Fibroblast of mammary gland (primary cell): ENCODE results near the gene SLC44A1.

Source experiments
- DNase-seq: peaks from one replicate; pipeline ENCODE4 v3.0.0-alpha.2; 2010; ENCODE audit warnings: low read depth
- H3K4me3 ChIP-seq: 2 replicates; pipeline ENCODE4 v1.5.1; 2011; ENCODE audit warnings: low read depth, mild to moderate bottlenecking, low read length, moderate library complexity; ENCODE audit not compliant: control insufficient read depth
- TF ChIP-seq, protein P1 (sequence below): conservative IDR thresholded peaks from 2 replicates; pipeline ENCODE4 v1.5.1; 2011; ENCODE audit warnings: low read depth, low read length, inconsistent platforms; ENCODE audit not compliant: control insufficient read depth, insufficient read depth

The SLC44A1 gene

GRCh38 chr9:105331755-105332154 lies 87.3 kb downstream of the SLC44A1 start:
- DNase-seq: no peak
- H3K4me3 ChIP-seq: no peak overlapping the region
- TF ChIP-seq, protein P1, sequence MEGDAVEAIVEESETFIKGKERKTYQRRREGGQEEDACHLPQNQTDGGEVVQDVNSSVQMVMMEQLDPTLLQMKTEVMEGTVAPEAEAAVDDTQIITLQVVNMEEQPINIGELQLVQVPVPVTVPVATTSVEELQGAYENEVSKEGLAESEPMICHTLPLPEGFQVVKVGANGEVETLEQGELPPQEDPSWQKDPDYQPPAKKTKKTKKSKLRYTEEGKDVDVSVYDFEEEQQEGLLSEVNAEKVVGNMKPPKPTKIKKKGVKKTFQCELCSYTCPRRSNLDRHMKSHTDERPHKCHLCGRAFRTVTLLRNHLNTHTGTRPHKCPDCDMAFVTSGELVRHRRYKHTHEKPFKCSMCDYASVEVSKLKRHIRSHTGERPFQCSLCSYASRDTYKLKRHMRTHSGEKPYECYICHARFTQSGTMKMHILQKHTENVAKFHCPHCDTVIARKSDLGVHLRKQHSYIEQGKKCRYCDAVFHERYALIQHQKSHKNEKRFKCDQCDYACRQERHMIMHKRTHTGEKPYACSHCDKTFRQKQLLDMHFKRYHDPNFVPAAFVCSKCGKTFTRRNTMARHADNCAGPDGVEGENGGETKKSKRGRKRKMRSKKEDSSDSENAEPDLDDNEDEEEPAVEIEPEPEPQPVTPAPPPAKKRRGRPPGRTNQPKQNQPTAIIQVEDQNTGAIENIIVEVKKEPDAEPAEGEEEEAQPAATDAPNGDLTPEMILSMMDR: no peak

DNA sequence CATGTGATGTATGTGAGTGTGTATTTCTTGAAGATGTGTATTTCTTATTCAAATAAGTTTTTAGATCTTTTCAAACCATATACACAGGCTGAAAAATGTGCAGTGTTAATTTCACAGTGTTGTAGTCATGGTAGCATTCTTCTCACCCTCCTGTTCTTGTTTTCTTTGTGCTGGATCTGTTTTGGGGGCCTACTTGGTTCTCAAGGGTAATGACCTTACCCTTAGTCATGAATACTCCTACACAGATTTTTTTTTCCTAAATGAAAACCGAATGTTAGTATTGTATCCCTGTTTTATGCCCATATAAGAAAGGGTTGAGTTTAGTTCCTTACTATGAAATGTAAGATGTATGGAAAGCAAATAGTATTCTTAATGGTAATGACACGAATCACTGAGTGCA lies 88.0 kb downstream of the SLC44A1 start:
- H3K4me3 ChIP-seq: no peak overlapping the region
- peak; percentile 94 for DNase-seq
- TF ChIP-seq, protein P1: no peak

- DNase-seq: peak; percentile 93
- no peak overlapping the region for H3K4me3 ChIP-seq
- TF ChIP-seq, protein P1: no peak
Observed at GRCh38 chr9:105333076-105333475, 88.6 kb downstream of the SLC44A1 start.

GRCh38 chr9:105333811-105334210 lies 89.4 kb downstream of the SLC44A1 start:
- no peak overlapping the region for H3K4me3 ChIP-seq
- peak; percentile 76 for DNase-seq
- TF ChIP-seq, protein P1: no peak

DNA sequence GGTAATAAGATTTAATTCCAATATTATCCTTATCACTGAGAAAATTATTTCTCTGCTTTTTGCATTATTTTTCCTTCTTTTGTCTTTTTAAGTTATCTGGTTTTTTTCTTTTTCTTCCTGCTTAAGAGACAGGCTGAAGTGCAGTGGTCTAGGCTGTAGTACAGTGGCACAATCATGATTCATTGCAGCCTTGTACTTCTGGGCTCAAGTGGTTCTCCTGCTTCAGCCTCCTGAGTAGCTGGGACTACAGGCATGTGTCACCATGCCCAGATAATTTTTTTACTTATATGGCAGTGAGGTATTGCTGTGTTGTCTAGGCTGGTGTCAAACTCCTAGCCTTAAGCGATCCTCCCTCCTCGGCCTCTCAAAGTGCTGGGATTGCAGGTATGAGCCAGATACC lies 93.9 kb downstream of the SLC44A1 start:
- TF ChIP-seq, protein P1: no peak
- no peak overlapping the region for H3K4me3 ChIP-seq
- DNase-seq: no peak

DNA sequence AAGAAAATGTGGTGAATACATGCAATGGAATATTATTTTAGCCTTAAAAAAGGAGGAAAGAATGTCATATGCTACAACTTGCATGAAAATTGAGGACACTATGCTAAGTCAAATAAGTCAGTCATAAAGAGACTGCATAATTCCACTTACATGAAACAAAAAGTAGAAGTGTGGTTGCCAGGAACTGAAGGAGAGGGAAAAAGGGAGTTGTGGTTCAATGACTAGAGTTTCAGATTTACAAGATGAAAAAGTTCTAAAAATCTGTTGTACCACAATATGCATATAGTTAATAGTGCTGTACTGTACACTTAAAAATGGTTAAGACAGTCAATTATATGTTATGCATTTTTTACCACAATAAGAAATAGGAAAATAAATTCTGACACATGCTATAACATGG lies 95.4 kb downstream of the SLC44A1 start:
- no peak overlapping the region for H3K4me3 ChIP-seq
- no peak for DNase-seq
- TF ChIP-seq, protein P1: no peak
